ENCODE measurements around the gene LPIN3. TPM values are rescaled to one million over a fixed set of nuclear protein-coding genes. Genes with fewer than 3 reads are reported as not detected.

LPIN3 gene
- total and polyA plus RNA-seq, 2 of the 8 experiments (the other 6 are each of a cell fraction or from before 2014, with no cell fraction given) = 3.7 to 3.9 TPM

- Histone ChIP-seq H3K79me2 (ENCODE audit: control insufficient read depth in 1 of 2, insufficient read depth in 2 of 2, low read length in 2 of 2) (no peaks in the 10 kb centered on the region), H3K18ac (ENCODE audit: extremely low read depth, low read length) (peak overlapping the region; percentile 32; the same call in 1 of the 2 replicates), H3K56ac (replicated peaks; ENCODE audit: insufficient read length, low read depth, low read length) (no peak overlapping the region), H3K4ac (replicated peaks; ENCODE audit: insufficient read length, low read depth, low read length) (no peak overlapping the region), H3K9me3 (ENCODE audit: insufficient read depth in 2 of 2, low read depth in 1 of 2, low read length in 1 of 2) (peaks cover 1 to 2% of the 10 kb centered on the region in 2 experiments; a peak in 2 of 4 replicates), H3K4me1 (replicated peaks in 1 of 4; ENCODE audit: control insufficient read depth in 3 of 4, insufficient read depth in 4 of 4, low read length in 3 of 4) (peaks cover 0 to 2% (median 0%) of the 10 kb centered on the region in 4 experiments; a peak in 3 of 7 replicates), H2BK5ac (ENCODE audit: low read depth, low read length) (no peak overlapping the region), H4K8ac (ENCODE audit: extremely low read depth, insufficient read depth, low read length) (peak overlapping the region; percentile 43; the same call in 1 of the 2 replicates), H2BK12ac (ENCODE audit: low read depth, low read length) (no peak overlapping the region), H3K4me3 (ENCODE audit: extremely low read depth in 1 of 4, insufficient read depth in 2 of 4, low read depth in 3 of 4, low read length in 4 of 4) (peak overlapping the region; percentile 21 to 70 (median 30)), H3K14ac (ENCODE audit: insufficient read length) (no peak overlapping the region), H4K91ac (replicated peaks; ENCODE audit: insufficient read length, low read length) (no peak overlapping the region), H2AFZ (ENCODE audit: low read length) (no peak overlapping the region), H3K4me2 (ENCODE audit: insufficient read depth in 1 of 2, low read depth in 2 of 2, low read length in 2 of 2) (peak overlapping the region; percentile 63 to 98), H2BK120ac (replicated peaks; ENCODE audit: low read depth, low read length) (no peak overlapping the region), H3K9ac (replicated peaks in 1 of 4; ENCODE audit: extremely low read depth in 1 of 4, low read depth in 3 of 4, low read length in 3 of 4) (peak overlapping the region in 1 of 4 experiments; percentile 68; a peak in 1 of 7 replicates), H3K23ac (ENCODE audit: insufficient read length) (no peak overlapping the region), H3K27ac (ENCODE audit: low read depth, low read length) (no peak overlapping the region), H4K20me1 (replicated peaks in 1 of 2; ENCODE audit: control insufficient read depth in 1 of 2, insufficient read depth in 2 of 2, low read length in 2 of 2) (peaks cover 2 to 8% of the 10 kb centered on the region in 2 experiments), H4K5ac (ENCODE audit: insufficient read length, low read depth, low read length) (no peak overlapping the region), H3K79me1 (ENCODE audit: low read depth, low read length) (no peaks in the 10 kb centered on the region), H2BK20ac (ENCODE audit: low read length) (no peak overlapping the region), H2BK15ac (ENCODE audit: low read length) (no peak overlapping the region), H3K36me3 (ENCODE audit: control insufficient read depth in 2 of 4, insufficient read depth in 4 of 4, low read length in 3 of 4) (no peaks in the 10 kb centered on the region), H2AK5ac (ENCODE audit: low read depth, low read length) (no peak overlapping the region), H3K27me3 (replicated peaks in 1 of 4; ENCODE audit: control insufficient read depth in 3 of 4, extremely low read depth in 1 of 4, insufficient read depth in 3 of 4, low read length in 3 of 4) (peaks cover 18 to 40% (median 36%) of the 10 kb centered on the region in 4 experiments), H3K23me2 (ENCODE audit: low read depth, low read length) (peaks cover 7% of the 10 kb centered on the region; the same call in 1 of the 2 replicates)
- POLR2A ChIA-PET (ENCODE audit: partially characterized antibody) = interaction anchor here (0.7 to 1.2 kb wide), 2 partner anchors 11 to 22 kb away, joined by 3 read pairs; no protein-coding TSS in a partner anchor
- DNase-seq (ENCODE audit: low read depth in 1 of 2, low spot score in 2 of 2) (peak in 1 of 2 experiments; percentile 69), FAIRE-seq (no peak)
- 13% methylated on average over 32 of the region's 76 CpGs; no CpG with 5 or more reads in 1 of the 2 experiments for WGBS, 2 experiments (ENCODE audit: extremely low coverage in 1 of 2, insufficient coverage in 1 of 2, insufficient read length in 1 of 2, insufficient replicate concordance in 2 of 2, low coverage in 1 of 2, low lambda C conversion rate in 2 of 2, missing lambda C conversion rate in 1 of 2)
- CTCF ChIA-PET (ENCODE audit: partially characterized antibody) = interaction anchor here (0.6 to 1.7 kb wide), 8 partner anchors 9 to 208 kb away, joined by 3 to 6 read pairs (median 4); no protein-coding TSS in a partner anchor
- peak; percentile 51; the same call in 1 of the 2 replicates for TF ChIP-seq SUZ12 (IDR thresholded peaks at IDR 0.05; ENCODE audit: low read length)
- no peak for TF ChIP-seq TAF7 (optimal IDR thresholded peaks at IDR 0.05; ENCODE audit: borderline replicate concordance, low read depth, low read length)
- TF ChIP-seq TAF1 (IDR thresholded peaks at IDR 0.05; ENCODE audit: low read depth, low read length) = 0 out of 2 replicates have a peak, but pooled peaks have one; percentile 10
- peak; percentile 45 for TF ChIP-seq KDM4A (IDR thresholded peaks at IDR 0.05; ENCODE audit: low read depth, low read length, severe bottlenecking)
- TF ChIP-seq EZH2 (IDR thresholded peaks at IDR 0.05; ENCODE audit: low read depth, low read length, severe bottlenecking) = peak; percentile 33
- no peak for TF ChIP-seq CREB1 (IDR thresholded peaks at IDR 0.05)
- peak; percentile 76 for TF ChIP-seq E2F6 (IDR thresholded peaks at IDR 0.05)
- TF ChIP-seq MAX (IDR thresholded peaks at IDR 0.05) = peak; percentile 24; the same call in 1 of the 2 replicates
Measured at GRCh38 chr20:41365777-41366545, 25.3 kb downstream of the LPIN3 start.

All from H1 (cell line).